CD14-positive monocyte (primary cell): Measurements from ENCODE around the gene PRSS48. TPM values are rescaled to one million over a fixed set of nuclear protein-coding genes. Genes with fewer than 3 reads are reported as not detected.

Source experiments
- DNase-seq, 3 donors: peaks; one replicate each; pipeline ENCODE4 v3.0.0-alpha.2; 2011 to 2022
- H2AFZ ChIP-seq: 2 replicates; pipeline ENCODE4 v1.6.0; 2012; ENCODE audit warnings: mild to moderate bottlenecking, low read depth, low read length, inconsistent platforms; ENCODE audit not compliant: insufficient read depth, poor library complexity, severe bottlenecking
- H3K27ac ChIP-seq, 2 donors: 1 replicate in 1 of 2; 2 replicates in 1 of 2; pipeline ENCODE4 v1.5.1; 2012 to 2013; ENCODE audit warnings: low read length in 2 of 2, control low read depth in 1 of 2, inconsistent platforms in 1 of 2, low read depth in 1 of 2, mild to moderate bottlenecking in 1 of 2
- H3K27me3 ChIP-seq, 2 donors: one replicate each; pipeline versions ENCODE4 v1.6.0 to v1.6.1; 2011 to 2013; ENCODE audit warnings: low read length in 2 of 2; ENCODE audit not compliant: control insufficient read depth in 2 of 2, insufficient read depth in 2 of 2
- H3K36me3 ChIP-seq, 2 donors: replicated peaks in 1 of 2; 1 replicate in 1 of 2; 2 replicates in 1 of 2; pipeline versions ENCODE4 v1.5.1 to v1.6.1; 2012 to 2013; ENCODE audit warnings: low read length in 2 of 2, control low read depth in 1 of 2, inconsistent platforms in 1 of 2, mild to moderate bottlenecking in 1 of 2; ENCODE audit not compliant: insufficient read depth in 2 of 2, control insufficient read depth in 1 of 2
- H3K4me1 ChIP-seq, 2 donors: 1 replicate in 1 of 2; 2 replicates in 1 of 2; pipeline versions ENCODE4 v1.5.1 to v1.6.1; 2012 to 2013; ENCODE audit warnings: low read length in 2 of 2, control low read depth in 1 of 2, inconsistent platforms in 1 of 2, mild to moderate bottlenecking in 1 of 2, moderate library complexity in 1 of 2; ENCODE audit not compliant: insufficient read depth in 2 of 2, control insufficient read depth in 1 of 2
- H3K4me2 ChIP-seq: replicated peaks from 2 replicates; pipeline ENCODE3; 2012; ENCODE audit warnings: low read length, moderate library complexity, mild to moderate bottlenecking; ENCODE audit not compliant: poor library complexity, severe bottlenecking; ENCODE audit errors: extremely low read depth
- H3K4me3 ChIP-seq, 3 experiments: fragments of 200-600 bp in 1 of 3; sonication (generic) in 1 of 3; replicated peaks in 1 of 3; 1 replicate in 2 of 3; 2 replicates in 1 of 3; pipeline ENCODE4 v1.5.1; 2011 to 2013; ENCODE audit warnings: low read length in 3 of 3, mild to moderate bottlenecking in 3 of 3, control low read depth in 2 of 3, low read depth in 2 of 3, inconsistent platforms in 1 of 3, moderate library complexity in 1 of 3
- H3K79me2 ChIP-seq: 2 replicates; pipeline ENCODE4 v1.6.0; 2012; ENCODE audit warnings: mild to moderate bottlenecking, control low read depth, inconsistent platforms, low read length, moderate library complexity; ENCODE audit not compliant: insufficient read depth
- H3K9ac ChIP-seq: 2 replicates; pipeline ENCODE4 v1.6.0; 2017; ENCODE audit warnings: low read length, mild to moderate bottlenecking; ENCODE audit not compliant: insufficient read depth, poor library complexity, severe bottlenecking
- H3K9me3 ChIP-seq, 2 donors: replicated peaks in 1 of 2; 1 replicate in 1 of 2; 2 replicates in 1 of 2; pipeline versions ENCODE4 v1.5.1 to v1.6.1; 2012 to 2013; ENCODE audit warnings: low read length in 2 of 2, control low read depth in 1 of 2; ENCODE audit not compliant: control insufficient read depth in 1 of 2, insufficient read depth in 1 of 2
- H4K20me1 ChIP-seq: 2 replicates; pipeline ENCODE4 v1.6.0; 2012; ENCODE audit warnings: mild to moderate bottlenecking, low read length, control low read depth, moderate library complexity; ENCODE audit not compliant: insufficient read depth
- H3K27ac Mint-ChIP-seq, 7 donors: one replicate each; pipeline ENCODE4 v1.8.0; 2020; ENCODE audit warnings: mild to moderate bottlenecking in 7 of 7, mixed read lengths in 7 of 7, moderate library complexity in 6 of 7, inconsistent platforms in 2 of 7
- H3K27me3 Mint-ChIP-seq, 3 donors: one replicate each; pipeline ENCODE4 v1.8.0; 2021 to 2022; ENCODE audit warnings: low read depth in 3 of 3, mild to moderate bottlenecking in 3 of 3, mixed read lengths in 3 of 3, moderate library complexity in 3 of 3, inconsistent platforms in 1 of 3
- H3K36me3 Mint-ChIP-seq, 2 donors: one replicate each; pipeline ENCODE4 v1.8.0; 2020; ENCODE audit warnings: mixed read lengths in 2 of 2, inconsistent platforms in 1 of 2, mild to moderate bottlenecking in 1 of 2
- H3K4me1 Mint-ChIP-seq: one replicate; pipeline ENCODE4 v1.8.0; 2020; ENCODE audit warnings: mild to moderate bottlenecking, mixed read lengths
- H3K4me3 Mint-ChIP-seq, 2 donors: one replicate each; pipeline ENCODE4 v1.8.0; 2020; ENCODE audit warnings: mild to moderate bottlenecking in 2 of 2, mixed read lengths in 2 of 2, moderate library complexity in 1 of 2
- H3K9me3 Mint-ChIP-seq, 7 donors: one replicate each; pipeline ENCODE4 v1.8.0; 2020 to 2022; ENCODE audit warnings: mixed read lengths in 7 of 7, mild to moderate bottlenecking in 6 of 7, moderate library complexity in 6 of 7, inconsistent platforms in 2 of 7
- CTCF ChIP-seq: fragments of 200-600 bp; IDR thresholded peaks from one replicate; pipeline ENCODE4 v1.8.0; 2022; ENCODE audit warnings: antibody characterized with exemption, mild to moderate bottlenecking
- WGBS: methylation state at CpG from one replicate; pipeline ENCODE4 v1.1.5; 2013; ENCODE audit warnings: missing lambda C conversion rate; ENCODE audit not compliant: insufficient coverage; 5-methylcytosine and 5-hydroxymethylcytosine counted together
- intact Hi-C, 2 donors: fragments of 100-400 bp; cut with micrococcal nuclease; formaldehyde crosslinking; loops; one replicate each; pipeline versions ENCODE4 v1.15.0 to v1.15.1; 2023
- polyA plus RNA-seq, 3 donors: library from polyadenylated mRNA; depleted of rRNA in 1 of 3; unstranded in 2 of 3; stranded (reverse) in 1 of 3; fragments of 300-500 nt in 2 of 3; fragments of >200 nt in 1 of 3; fragmentation: Illumina TruSeq in 2 of 3; gene quantifications; 1 replicate in 2 of 3; 2 replicates in 1 of 3; pipeline ENCODE4 v1.2.3, GENCODE V29; 2012 to 2021

PRSS48 gene
- polyA plus RNA-seq, 3 donors, result not detected

- Mint-ChIP-seq H3K27ac (peak within 1 kb of the TSS in 1 of 7 donors; percentile 77), H3K4me3 (peak within 1 kb of the TSS; percentile 50 to 88), H3K36me3 (no peaks in the 10 kb centered on the region), H3K4me1 (peaks cover 7% of the 10 kb centered on the region), H3K27me3 (peaks cover 43 to 67% (median 50%) of the 10 kb centered on the region in 3 donors), H3K9me3 (peaks cover 0 to 13% (median 8%) of the 10 kb centered on the region in 7 donors)
- H3K9me3 ChIP-seq, result peaks cover 0 to 16% of the 10 kb centered on the region in 2 donors
- WGBS, result 1% methylated on average over 78 of the region's 88 CpGs
- TF ChIP-seq CTCF, result no peak
- no peaks in the 10 kb centered on the region for H3K36me3 ChIP-seq
- peak within 1 kb of the TSS; percentile 44 for H2AFZ ChIP-seq
- peaks cover 43 to 52% of the 10 kb centered on the region in 2 donors for H3K27me3 ChIP-seq
- H3K79me2 ChIP-seq, result no peaks in the 10 kb centered on the region
- H3K4me2 ChIP-seq, result peak within 1 kb of the TSS; percentile 43
- H3K4me1 ChIP-seq, result peaks cover 0 to 10% of the 10 kb centered on the region in 2 donors
- DNase-seq, result no peak
- no peak within 1 kb of the TSS for H3K27ac ChIP-seq
- intact Hi-C loops, result no loop called here
- H3K9ac ChIP-seq, result no peak within 1 kb of the TSS
- H3K4me3 ChIP-seq, result no peak within 1 kb of the TSS
- H4K20me1 ChIP-seq, result no peaks in the 10 kb centered on the region
Measured at GRCh38 chr4:151325111-151325948, 48.4 kb downstream of the PRSS48 start, which contains the start of gene SH3D19. Gene SH3D19 (minus strand): TSS chr4:151325605. CDS start chr4:151325352, 253 bp downstream.

GRCh38 chr4:151325949-151326246, 48.9 kb downstream of the PRSS48 start:
- TF ChIP-seq CTCF, result no peak
- peaks cover 43 to 65% (median 49%) of the 10 kb centered on the region in 3 donors for H3K27me3 Mint-ChIP-seq
- H3K4me3 Mint-ChIP-seq, result peak overlapping the region in 1 of 2 donors; percentile 88
- intact Hi-C loops, result no loop called here
- Histone ChIP-seq H3K4me3 (no peak overlapping the region), H2AFZ (peak overlapping the region; percentile 44), H3K9me3 (peaks cover 0 to 16% of the 10 kb centered on the region in 2 donors), H3K27ac (no peak overlapping the region), H3K36me3 (no peaks in the 10 kb centered on the region), H3K4me2 (no peak overlapping the region), H3K9ac (no peak overlapping the region), H3K27me3 (peaks cover 43 to 52% of the 10 kb centered on the region in 2 donors), H4K20me1 (no peaks in the 10 kb centered on the region), H3K4me1 (peaks cover 0 to 10% of the 10 kb centered on the region in 2 donors), H3K79me2 (no peaks in the 10 kb centered on the region)
- H3K27ac Mint-ChIP-seq, result no peak overlapping the region
- WGBS, result 69% methylated on average over 6 of the region's 6 CpGs
- H3K36me3 Mint-ChIP-seq, result no peaks in the 10 kb centered on the region
- no peak for DNase-seq
- H3K4me1 Mint-ChIP-seq, result peaks cover 7% of the 10 kb centered on the region
- peaks cover 0 to 13% (median 9%) of the 10 kb centered on the region in 7 donors for H3K9me3 Mint-ChIP-seq
